Smooth muscle cell (in vitro differentiated cells): ENCODE data around the gene PHIP. TPM values are rescaled to one million over a fixed set of nuclear protein-coding genes. Genes with fewer than 3 reads are reported as not detected.

Source experiments
- DNase-seq: peaks from one replicate; lab custom pipeline; 2025; ENCODE audit not compliant: unreplicated experiment; lab: John Stamatoyannopoulos, UW
- H2AFZ ChIP-seq: fragments of 200-600 bp; sonication (generic); 2 replicates; pipeline ENCODE4 v1.6.0; 2016; ENCODE audit warnings: antibody characterized with exemption, low read depth, mild to moderate bottlenecking
- H3F3A ChIP-seq: fragments of 200-600 bp; sonication (generic); 2 replicates; pipeline ENCODE4 v1.6.0; 2017; ENCODE audit warnings: antibody characterized with exemption, low read depth
- H3K27ac ChIP-seq: fragments of 200-600 bp; sonication (generic); 2 replicates; pipeline ENCODE4 v1.5.1; 2016; ENCODE audit warnings: low read depth, mild to moderate bottlenecking
- H3K27me3 ChIP-seq: fragments of 200-600 bp; sonication (generic); 2 replicates; pipeline ENCODE4 v1.6.1; 2016; ENCODE audit warnings: low read depth, mild to moderate bottlenecking
- H3K36me3 ChIP-seq: fragments of 200-600 bp; sonication (generic); 2 replicates; pipeline ENCODE4 v1.5.1; 2016; ENCODE audit warnings: low read depth
- H3K4me1 ChIP-seq: fragments of 200-600 bp; sonication (generic); 2 replicates; pipeline ENCODE4 v1.5.1; 2016; ENCODE audit warnings: low read depth
- H3K4me2 ChIP-seq: fragments of 200-600 bp; sonication (generic); 2 replicates; pipeline ENCODE4 v1.6.0; 2016; ENCODE audit warnings: mild to moderate bottlenecking
- H3K4me3 ChIP-seq: fragments of 200-600 bp; sonication (generic); 2 replicates; pipeline ENCODE4 v1.5.1; 2016; ENCODE audit warnings: mild to moderate bottlenecking
- H3K79me2 ChIP-seq: fragments of 200-600 bp; sonication (generic); 2 replicates; pipeline ENCODE4 v1.6.0; 2016; ENCODE audit warnings: low read depth, mild to moderate bottlenecking
- H3K9ac ChIP-seq: fragments of 200-600 bp; sonication (generic); 2 replicates; pipeline ENCODE4 v1.6.0; 2016; ENCODE audit warnings: low read depth
- H3K9me3 ChIP-seq: fragments of 200-600 bp; sonication (generic); replicated peaks from 2 replicates; pipeline ENCODE4 v1.5.1; 2016; ENCODE audit warnings: low read depth
- H4K20me1 ChIP-seq: fragments of 200-600 bp; sonication (generic); 2 replicates; pipeline ENCODE4 v1.6.0; 2016; ENCODE audit warnings: low read depth
- WGBS: methylation state at CpG from one replicate; pipeline ENCODE4 v1.1.7; 2016; ENCODE audit warnings: low lambda C conversion rate; 5-methylcytosine and 5-hydroxymethylcytosine counted together
- polyA plus RNA-seq: library from polyadenylated mRNA; unstranded; fragments of >200 nt; fragmentation: Nextera tagmentation; extraction: Ambion mirVana; gene quantifications from 2 replicates; pipeline ENCODE4 v1.2.1, GENCODE V29; 2016
- total RNA-seq: library from RNA; depleted of rRNA; stranded (reverse); fragments of >200 nt; gene quantifications from 2 replicates; pipeline ENCODE4 v1.2.3, GENCODE V29; 2014
- TF ChIP-seq, protein P1 (sequence below): fragments of 200-600 bp; sonication (generic); IDR thresholded peaks from 2 replicates; pipeline ENCODE4 v1.5.1; 2017; ENCODE audit warnings: borderline replicate concordance, mild to moderate bottlenecking, antibody characterized with exemption; ENCODE audit not compliant: insufficient read depth, poor library complexity, severe bottlenecking

The PHIP gene
- total and polyA plus RNA-seq, 2 experiments from 2014 or later: 7.8 to 32.6 TPM

DNA sequence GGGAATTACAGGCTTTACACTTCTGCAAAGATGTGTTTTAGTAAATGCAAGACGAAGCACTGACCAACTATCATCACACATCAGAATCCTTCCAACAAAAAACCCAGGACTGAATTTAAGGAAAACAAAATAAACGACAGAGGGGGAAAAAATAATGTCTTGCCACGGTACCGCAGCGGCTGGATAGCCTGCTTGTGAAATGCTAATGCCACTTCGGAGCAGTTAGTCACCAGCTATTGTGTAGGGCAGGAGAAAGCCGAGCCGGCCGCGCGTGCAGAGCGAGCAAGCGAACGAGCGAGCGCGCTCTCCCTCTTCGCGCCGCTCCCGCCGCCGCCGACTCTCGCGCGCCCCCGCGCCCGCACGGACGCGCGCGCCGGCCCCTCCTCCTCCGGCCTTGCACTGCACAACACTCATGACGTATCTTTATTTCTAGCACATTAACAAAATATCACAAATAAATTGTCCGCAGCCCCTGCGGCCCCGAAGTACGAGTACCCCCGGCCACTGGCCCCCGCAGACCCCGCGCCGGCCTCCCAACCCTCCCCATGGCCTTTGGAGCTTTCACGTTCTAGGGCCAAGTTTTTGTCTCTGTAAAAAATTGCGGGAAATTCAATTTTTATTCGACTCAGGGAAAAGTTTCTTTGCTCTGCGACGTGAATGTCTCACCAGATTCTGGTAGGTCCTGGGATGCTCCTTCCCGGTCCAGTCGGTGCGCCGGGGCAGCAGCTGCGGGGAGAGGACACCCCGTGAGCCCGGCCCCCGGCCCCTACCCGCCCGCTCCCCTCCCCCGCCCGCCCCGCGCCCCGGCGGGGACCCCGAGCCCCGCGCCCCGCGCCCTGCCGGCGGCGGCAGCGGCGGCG is 1.0 kb downstream of the PHIP start:
- Histone ChIP-seq H3F3A (no peaks in the 10 kb centered on the region), H3K27ac (peak overlapping the region; percentile 85), H3K27me3 (no peaks in the 10 kb centered on the region), H2AFZ (peak overlapping the region; percentile 90), H3K36me3 (no peaks in the 10 kb centered on the region), H3K9me3 (no peaks in the 10 kb centered on the region), H4K20me1 (peaks cover 45% of the 10 kb centered on the region), H3K9ac (peak overlapping the region; percentile 80), H3K4me2 (peak overlapping the region; percentile 96), H3K79me2 (peaks cover 45% of the 10 kb centered on the region), H3K4me3 (peak overlapping the region; percentile 99), H3K4me1 (peaks cover 29% of the 10 kb centered on the region)
- peak; percentile 64 for DNase-seq
- TF ChIP-seq, protein P1, sequence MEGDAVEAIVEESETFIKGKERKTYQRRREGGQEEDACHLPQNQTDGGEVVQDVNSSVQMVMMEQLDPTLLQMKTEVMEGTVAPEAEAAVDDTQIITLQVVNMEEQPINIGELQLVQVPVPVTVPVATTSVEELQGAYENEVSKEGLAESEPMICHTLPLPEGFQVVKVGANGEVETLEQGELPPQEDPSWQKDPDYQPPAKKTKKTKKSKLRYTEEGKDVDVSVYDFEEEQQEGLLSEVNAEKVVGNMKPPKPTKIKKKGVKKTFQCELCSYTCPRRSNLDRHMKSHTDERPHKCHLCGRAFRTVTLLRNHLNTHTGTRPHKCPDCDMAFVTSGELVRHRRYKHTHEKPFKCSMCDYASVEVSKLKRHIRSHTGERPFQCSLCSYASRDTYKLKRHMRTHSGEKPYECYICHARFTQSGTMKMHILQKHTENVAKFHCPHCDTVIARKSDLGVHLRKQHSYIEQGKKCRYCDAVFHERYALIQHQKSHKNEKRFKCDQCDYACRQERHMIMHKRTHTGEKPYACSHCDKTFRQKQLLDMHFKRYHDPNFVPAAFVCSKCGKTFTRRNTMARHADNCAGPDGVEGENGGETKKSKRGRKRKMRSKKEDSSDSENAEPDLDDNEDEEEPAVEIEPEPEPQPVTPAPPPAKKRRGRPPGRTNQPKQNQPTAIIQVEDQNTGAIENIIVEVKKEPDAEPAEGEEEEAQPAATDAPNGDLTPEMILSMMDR: no peak
- whole genome bisulfite sequencing: under 1% methylated on average over 51 of the region's 79 CpGs

DNA sequence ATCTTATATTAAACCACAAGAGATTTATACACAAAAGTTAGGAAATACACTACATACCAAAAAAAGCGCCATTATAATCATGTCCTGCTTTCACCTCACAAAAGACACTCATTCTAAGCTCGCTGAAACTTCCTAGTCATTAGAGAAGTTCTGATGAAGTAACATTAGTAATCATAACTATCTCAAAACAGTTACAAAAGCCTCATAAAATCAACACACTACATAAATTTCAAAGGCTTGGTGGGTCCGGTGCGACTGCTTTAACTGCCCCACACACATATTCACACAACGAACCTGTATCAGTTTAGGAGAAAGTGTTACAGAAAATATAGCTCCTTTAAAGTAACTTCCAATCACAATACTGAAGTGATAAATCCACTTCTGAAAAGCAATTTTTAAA is 1.9 kb downstream of the PHIP start:
- H3K9ac ChIP-seq: peak overlapping the region; percentile 69
- H2AFZ ChIP-seq: peak overlapping the region; percentile 68
- no peaks in the 10 kb centered on the region for H3K27me3 ChIP-seq
- no peaks in the 10 kb centered on the region for H3K36me3 ChIP-seq
- 10% methylated on average over 5 of the region's 5 CpGs for WGBS
- H3F3A ChIP-seq: no peaks in the 10 kb centered on the region
- peaks cover 28% of the 10 kb centered on the region for H3K4me1 ChIP-seq
- peak overlapping the region; percentile 99 for H3K4me3 ChIP-seq
- TF ChIP-seq, protein P1: no peak
- H3K4me2 ChIP-seq: peak overlapping the region; percentile 96
- H4K20me1 ChIP-seq: peaks cover 53% of the 10 kb centered on the region
- DNase-seq: no peak
- H3K27ac ChIP-seq: peak overlapping the region; percentile 85
- peaks cover 54% of the 10 kb centered on the region for H3K79me2 ChIP-seq
- H3K9me3 ChIP-seq: no peaks in the 10 kb centered on the region

DNA sequence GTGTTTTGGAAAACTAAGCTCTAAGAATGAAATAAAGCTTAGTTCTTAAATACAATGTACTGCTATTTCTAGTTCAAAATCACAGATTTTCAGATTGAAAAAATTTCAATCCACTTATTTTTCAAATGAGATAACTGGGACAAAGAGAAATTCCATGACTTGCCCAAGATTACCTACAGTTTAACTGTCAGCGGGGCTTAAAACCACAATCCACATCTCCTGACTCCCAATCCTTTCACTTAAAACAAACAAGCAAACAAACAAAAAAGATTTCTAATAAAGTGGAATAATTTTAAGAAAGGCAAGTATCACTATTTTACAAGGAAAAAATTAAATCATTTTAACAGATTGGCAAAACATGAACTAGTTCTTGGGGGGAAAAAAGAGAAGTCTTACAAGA is 4.2 kb downstream of the PHIP start:
- H3K27me3 ChIP-seq: no peaks in the 10 kb centered on the region
- no peak overlapping the region for H3K4me2 ChIP-seq
- H3K36me3 ChIP-seq: no peaks in the 10 kb centered on the region
- H3K4me3 ChIP-seq: no peak overlapping the region
- no peak for DNase-seq
- 63% methylated on average over 1 of the region's 1 CpG for WGBS
- H4K20me1 ChIP-seq: peaks cover 69% of the 10 kb centered on the region
- H3K27ac ChIP-seq: no peak overlapping the region
- H3K9me3 ChIP-seq: no peaks in the 10 kb centered on the region
- no peaks in the 10 kb centered on the region for H3F3A ChIP-seq
- H3K79me2 ChIP-seq: peaks cover 74% of the 10 kb centered on the region
- H3K4me1 ChIP-seq: peaks cover 22% of the 10 kb centered on the region
- no peak overlapping the region for H2AFZ ChIP-seq
- no peak overlapping the region for H3K9ac ChIP-seq
- TF ChIP-seq, protein P1: no peak
